K562 (cell line): ENCODE measurements around the gene PRRC2A. TPM values are rescaled to one million over a fixed set of nuclear protein-coding genes. Genes with fewer than 3 reads are reported as not detected.

Experiments used
- ATAC-seq: fragments of 200-7000 bp; cut with Tn5 transposase; 3 replicates; pipeline ENCODE4 v1.9.1; 2020; ENCODE audit warnings: moderate library complexity
- BruUV-seq: library from RNA; stranded (reverse); fragments of 400-500 nt; replicated peaks from 2 replicates; lab custom pipeline; 2021; lab: Mats Ljungman, UMichigan
- CTCF ChIA-PET: fragments of 300-600 bp; formaldehyde crosslinking; extraction: SDS; loops from one replicate; lab custom pipeline; 2021; ENCODE audit warnings: low intra/inter-chr PET ratio; lab: Yijun Ruan, JAX
- POLR2A ChIA-PET: fragments of 300-600, 350-650 bp; sonication (Branson Sonifier 250); formaldehyde crosslinking; extraction: SDS; loops from one replicate; lab custom pipeline; 2021; ENCODE audit warnings: antibody characterized with exemption, inconsistent platforms; lab: Yijun Ruan, JAX
- DNase-seq, 4 experiments: peaks; one replicate each; pipeline versions ENCODE4 v3.0.0 to v3.0.0-alpha.2; 2011 to 2018; ENCODE audit warnings: low spot score in 3 of 4, mixed read lengths in 3 of 4; ENCODE audit errors: extremely low read depth in 1 of 4
- FAIRE-seq: peaks from 2 replicates; lab custom pipeline; 2011; peaks lifted over from hg19 to GRCh38; lab: Jason Lieb, UNC
- H2AFZ ChIP-seq: 2 replicates; pipeline ENCODE4 v1.6.0; 2011; ENCODE audit warnings: low read depth, low read length, control low read depth, inconsistent platforms
- H3K27ac ChIP-seq: fragments of 200-600 bp; 3 replicates; pipeline ENCODE4 v1.8.0; 2011; ENCODE audit warnings: low read depth, mild to moderate bottlenecking, control low read depth, inconsistent platforms, low read length, moderate library complexity, mixed read lengths; ENCODE audit errors: extremely low read depth
- H3K27me3 ChIP-seq, 2 experiments: fragments of 300-600 bp in 1 of 2; 2 replicates in 1 of 2; 3 replicates in 1 of 2; pipeline versions ENCODE4 v1.6.0 to v1.8.0; 2011; ENCODE audit warnings: inconsistent platforms in 2 of 2, low read length in 2 of 2, mild to moderate bottlenecking in 1 of 2, mixed read lengths in 1 of 2, moderate library complexity in 1 of 2; ENCODE audit not compliant: control insufficient read depth in 2 of 2, insufficient read depth in 2 of 2
- H3K36me3 ChIP-seq: fragments of 300-600 bp; 3 replicates; pipeline ENCODE4 v1.8.0; 2011; ENCODE audit warnings: mild to moderate bottlenecking, low read length, inconsistent platforms; ENCODE audit not compliant: control insufficient read depth, insufficient read depth
- H3K4me1 ChIP-seq, 2 experiments: fragments of 200-600 bp in 1 of 2; replicated peaks in 1 of 2; 2 replicates in 1 of 2; 3 replicates in 1 of 2; pipeline versions ENCODE4 v1.5.1 to v1.8.0; 2011; ENCODE audit warnings: inconsistent platforms in 2 of 2, low read length in 2 of 2, mild to moderate bottlenecking in 1 of 2, mixed read lengths in 1 of 2, moderate library complexity in 1 of 2; ENCODE audit not compliant: control insufficient read depth in 2 of 2, insufficient read depth in 2 of 2
- H3K4me2 ChIP-seq: 2 replicates; pipeline ENCODE4 v1.6.1; 2011; ENCODE audit warnings: low read length, control low read depth, inconsistent platforms, mixed read lengths; ENCODE audit not compliant: insufficient read depth
- H3K4me3 ChIP-seq: fragments of 200-600 bp; sonication (generic), shearing (Covaris generic); 2 replicates; pipeline ENCODE4 v1.5.1; 2016; ENCODE audit warnings: control low read depth, inconsistent platforms
- H3K79me2 ChIP-seq: fragments of 200-600 bp; 3 replicates; pipeline ENCODE4 v1.8.0; 2011; ENCODE audit warnings: low read length, inconsistent platforms; ENCODE audit not compliant: control insufficient read depth, insufficient read depth
- H3K9ac ChIP-seq, 2 experiments: 2 replicates each; pipeline versions ENCODE4 v1.6.0 to v1.6.1; 2011; ENCODE audit warnings: low read depth in 2 of 2, low read length in 2 of 2, control low read depth in 1 of 2, inconsistent platforms in 1 of 2, mild to moderate bottlenecking in 1 of 2, mixed read lengths in 1 of 2; ENCODE audit not compliant: insufficient read depth in 1 of 2
- H3K9me1 ChIP-seq: one replicate; pipeline ENCODE4 v1.6.0; 2011; ENCODE audit warnings: inconsistent platforms, mild to moderate bottlenecking, low read length, moderate library complexity; ENCODE audit not compliant: control insufficient read depth, insufficient read depth
- H3K9me3 ChIP-seq: replicated peaks from 2 replicates; pipeline ENCODE4 v1.5.1; 2011; ENCODE audit warnings: low read depth, low read length, inconsistent platforms; ENCODE audit not compliant: control insufficient read depth, insufficient read depth
- H4K20me1 ChIP-seq: replicated peaks from 2 replicates; pipeline ENCODE4 v1.6.1; 2011; ENCODE audit warnings: low read length, inconsistent platforms, mixed read lengths; ENCODE audit not compliant: control insufficient read depth, insufficient read depth
- EGR1 ChIP-seq: fragments of 450-650 bp; conservative IDR thresholded peaks from 2 replicates; pipeline ENCODE4 v1.6.1; 2017; ENCODE audit warnings: mild to moderate bottlenecking
- GTF2E2 ChIP-seq: fragments of 200-800 bp; sonication (Bioruptor generic); IDR thresholded peaks from 2 replicates; pipeline ENCODE4 v1.6.1; 2016; ENCODE audit warnings: missing genetic modification characterization, missing compliant biosample characterization
- MAZ ChIP-seq, 2 experiments: fragments of 450-650 bp in 1 of 2; sonication (generic) in 1 of 2; formaldehyde crosslinking; IDR thresholded peaks in 1 of 2; conservative IDR thresholded peaks in 1 of 2; 2 replicates each; pipeline versions ENCODE4 v1.4.0 to v1.5.0; 2020; ENCODE audit warnings: mild to moderate bottlenecking in 1 of 2, missing genetic modification reagents in 1 of 2
- MTA1 ChIP-seq: fragments of 450-650 bp; IDR thresholded peaks from 2 replicates; pipeline ENCODE4 v1.6.1; 2017; ENCODE audit warnings: borderline replicate concordance
- NFIX ChIP-seq: fragments of 250-450 bp; sonication (Bioruptor Pico); IDR thresholded peaks from 2 replicates; pipeline ENCODE4 v1.4.0; 2020; ENCODE audit warnings: low read depth, mild to moderate bottlenecking, moderate library complexity
- PCBP2 ChIP-seq: fragments of 200-400 bp; formaldehyde crosslinking; IDR thresholded peaks from 2 replicates; pipeline ENCODE4 v1.6.1; 2018; ENCODE audit warnings: low read length, low read depth, mild to moderate bottlenecking, moderate library complexity; ENCODE audit not compliant: poor library complexity, severe bottlenecking
- PHF8 ChIP-seq: fragments of 200-600 bp; sonication (generic); IDR thresholded peaks from 2 replicates; pipeline ENCODE4 v1.6.1; 2012; ENCODE audit warnings: mixed run types, mild to moderate bottlenecking, inconsistent platforms, low read length, moderate library complexity, borderline replicate concordance
- PPARD ChIP-seq: fragments of 250-450 bp; sonication (Bioruptor Pico); IDR thresholded peaks from 2 replicates; pipeline ENCODE4 v1.8.0; 2022; ENCODE audit warnings: inconsistent platforms, mild to moderate bottlenecking, moderate library complexity
- SLC30A9 ChIP-seq: fragments of 250-450 bp; sonication (Bioruptor Pico); IDR thresholded peaks from 2 replicates; pipeline ENCODE4 v1.8.0; 2022; ENCODE audit warnings: mild to moderate bottlenecking, moderate library complexity
- VEZF1 ChIP-seq: fragments of 200-800 bp; sonication (Bioruptor generic); IDR thresholded peaks from 2 replicates; pipeline ENCODE4 v1.6.1; 2017; ENCODE audit warnings: missing genetic modification characterization, missing compliant biosample characterization
- ZNF518B ChIP-seq: fragments of 250-450 bp; sonication (Bioruptor Pico); IDR thresholded peaks from 2 replicates; pipeline ENCODE4 v1.5.0; 2021; ENCODE audit warnings: mild to moderate bottlenecking, moderate library complexity
- ZNF699 ChIP-seq: fragments of 250-450 bp; sonication (Bioruptor Pico); IDR thresholded peaks from 2 replicates; pipeline ENCODE4 v1.8.0; 2021; ENCODE audit warnings: mild to moderate bottlenecking, moderate library complexity; ENCODE audit not compliant: insufficient replicate concordance
- ZNF740 ChIP-seq, 3 experiments: fragments of 200-800 bp in 1 of 3; sonication (Bioruptor generic) in 1 of 3; sonication (generic) in 1 of 3; formaldehyde crosslinking in 1 of 3; IDR thresholded peaks; 2 replicates each; pipeline versions ENCODE4 v1.6.1 to v1.8.0; 2016 to 2022; ENCODE audit warnings: mild to moderate bottlenecking in 2 of 3, missing compliant biosample characterization in 2 of 3, missing genetic modification characterization in 2 of 3, missing genetic modification reagents in 1 of 3
- WGBS: fragments of 100-300 bp; shearing (Covaris generic); methylation state at CpG from one replicate; pipeline ENCODE4 v1.1.6; 2016; ENCODE audit warnings: low coverage, mixed read lengths; ENCODE audit not compliant: insufficient coverage; ENCODE audit errors: missing lambda C conversion rate; 5-methylcytosine and 5-hydroxymethylcytosine counted together
- in situ Hi-C: fragments of 300-500 bp; cut with MboI; formaldehyde crosslinking; loops from 4 replicates; pipeline ENCODE4 v1.15.0; 2018; ENCODE audit warnings: inconsistent platforms, mixed read lengths
- intact Hi-C: fragments of 100-400 bp; cut with micrococcal nuclease; formaldehyde crosslinking; loops from 2 replicates; pipeline ENCODE4 v1.14.2; 2022
- polyA plus RNA-seq, 8 experiments: library from polyadenylated mRNA; depleted of rRNA in 4 of 8; stranded (reverse) in 5 of 8; unstranded in 3 of 8; fragments of >200 nt; fragmentation: Nextera tagmentation in 2 of 8; fragmentation: Illumina TruSeq in 1 of 8; extraction: Ambion mirVana in 2 of 8; extraction: Trizol in 1 of 8; gene quantifications; 2 replicates each; pipeline versions ENCODE4 v1.2.1 to v1.2.3, GENCODE V29; 2011 to 2014; ENCODE audit warnings: inconsistent platforms in 1 of 8, missing spikeins in 1 of 8
- total RNA-seq, 7 experiments: library from RNA; depleted of rRNA in 6 of 7; stranded (reverse); fragments of >200 nt in 6 of 7; fragmentation: Illumina TruSeq in 2 of 7; extraction: Trizol in 2 of 7; gene quantifications; 2 replicates each; pipeline versions ENCODE4 v1.2.1 to v1.2.3, GENCODE V29; 2011 to 2021; ENCODE audit warnings: low replicate concordance in 1 of 7

The PRRC2A gene
- total and polyA plus RNA-seq, 9 of the 15 experiments (the other 6 are each of a cell fraction or from before 2014, with no cell fraction given): 1.0 to 332 (median 63.0) TPM

GRCh38 chr6:31658158-31658688 lies 37.7 kb downstream of the PRRC2A start (continued):
- TF ChIP-seq SLC30A9 (CRISPR knock-in tag) (no peak), PCBP2 (no peak), PHF8 (no peak), VEZF1 (no peak)

- POLR2A ChIA-PET: interaction anchor here (0.5 to 9.8 kb wide), 24 partner anchors 10 to 445 kb away, joined by 3 to 182 read pairs (median 4); partner anchors contain the start of genes C2, CLIC1, DDAH2 and DDX39B
- no peaks in the 10 kb centered on the region for H3K27me3 ChIP-seq
- in situ Hi-C loops (no loop called here), intact Hi-C loops (no loop called here)
- H3K9me1 ChIP-seq: no peaks in the 10 kb centered on the region
- CTCF ChIA-PET: no interaction called here
- 19% methylated on average over 13 of the region's 13 CpGs for WGBS
- peak overlapping the region; percentile 98 for H3K4me2 ChIP-seq
- no peaks in the 10 kb centered on the region for H3K9me3 ChIP-seq
- H3K36me3 ChIP-seq: peaks cover 65% of the 10 kb centered on the region
- BruUV-seq: no TSS peak
- FAIRE-seq (no peak), ATAC-seq (peak; percentile 2; the same call in 1 of the 3 replicates), DNase-seq (no peak)
- peak overlapping the region; percentile 52 for H3K4me3 ChIP-seq
- H4K20me1 ChIP-seq: peaks cover 8% of the 10 kb centered on the region; the same call in 1 of the 2 replicates
- peak overlapping the region; percentile 80 for H3K27ac ChIP-seq
- peaks cover 82% of the 10 kb centered on the region for H3K79me2 ChIP-seq
- H3K9ac ChIP-seq: peak overlapping the region; percentile 80 to 93
- peaks cover 47 to 61% of the 10 kb centered on the region in 2 experiments for H3K4me1 ChIP-seq
- H2AFZ ChIP-seq: no peak overlapping the region
- TF ChIP-seq NFIX (CRISPR knock-in tag): no peak
- no peak for TF ChIP-seq PPARD (CRISPR knock-in tag)
- TF ChIP-seq ZNF699 (CRISPR knock-in tag): no peak
- TF ChIP-seq ZNF740 (CRISPR knock-in tag; IDR thresholded peaks at IDR 0.05): no peak
- TF ChIP-seq ZNF740 (tag; IDR thresholded peaks at IDR 0.05): no peak
- no peak for TF ChIP-seq GTF2E2 (tag)
- TF ChIP-seq MAZ (CRISPR knock-in tag; conservative IDR thresholded peaks at IDR 0.05 in 1 of 2, IDR thresholded peaks at IDR 0.05 in 1 of 2): peak in 1 of 2 experiments; percentile 26; a peak in 1 of 4 replicates
- TF ChIP-seq ZNF518B (CRISPR knock-in tag): no peak
- no peak for TF ChIP-seq MTA1
- TF ChIP-seq EGR1: no peak
Observed at GRCh38 chr6:31658983-31659648, 38.6 kb downstream of the PRRC2A start.
